IMR-90 (cell line): ENCODE results near the gene MAFF. TPM values are rescaled to one million over a fixed set of nuclear protein-coding genes. Genes with fewer than 3 reads are reported as not detected.

Source experiments
- ATAC-seq: fragments of 200-7000 bp; cut with Tn5 transposase; 2 replicates; pipeline ENCODE4 v1.9.1; 2020; ENCODE audit warnings: low read depth, mild to moderate bottlenecking, moderate library complexity
- BruUV-seq: library from RNA; stranded (reverse); fragments of 400-500 nt; replicated peaks from 2 replicates; lab custom pipeline; 2021; lab: Mats Ljungman, UMichigan
- CTCF ChIA-PET: fragments of 300-600 bp; formaldehyde crosslinking; extraction: SDS; loops from one replicate; lab custom pipeline; 2021; ENCODE audit warnings: antibody characterized with exemption; lab: Yijun Ruan, JAX
- POLR2A ChIA-PET: fragments of 300-600 bp; sonication (Branson Sonifier 250); formaldehyde crosslinking; loops from one replicate; lab custom pipeline; 2022; ENCODE audit warnings: antibody characterized with exemption; ENCODE audit not compliant: unreplicated experiment; lab: Charles Lee
- DNase-seq: peaks from one replicate; pipeline ENCODE4 v3.0.0; 2013
- H2AFZ ChIP-seq: replicated peaks from 2 replicates; pipeline ENCODE3; 2013; ENCODE audit warnings: low read length, mild to moderate bottlenecking; ENCODE audit not compliant: poor library complexity
- H2AK5ac ChIP-seq: 2 replicates; pipeline ENCODE4 v1.6.1; 2013; ENCODE audit warnings: low read depth, low read length, inconsistent platforms
- H2AK9ac ChIP-seq: replicated peaks from 2 replicates; pipeline ENCODE3; 2013; ENCODE audit warnings: mild to moderate bottlenecking, low read depth, low read length, moderate library complexity; ENCODE audit not compliant: poor library complexity
- H2BK120ac ChIP-seq: 2 replicates; pipeline ENCODE4 v1.6.1; 2013; ENCODE audit warnings: low read depth, low read length, inconsistent platforms
- H2BK15ac ChIP-seq: 3 replicates; pipeline ENCODE4 v1.6.1; 2013; ENCODE audit warnings: low read depth, low read length, inconsistent platforms
- H2BK20ac ChIP-seq: 2 replicates; pipeline ENCODE4 v1.6.1; 2013; ENCODE audit warnings: low read depth, mild to moderate bottlenecking, inconsistent platforms, low read length, moderate library complexity
- H2BK5ac ChIP-seq: 2 replicates; pipeline ENCODE4 v1.6.1; 2013; ENCODE audit warnings: mild to moderate bottlenecking, low read depth, low read length, inconsistent platforms; ENCODE audit not compliant: poor library complexity, severe bottlenecking
- H3K14ac ChIP-seq: replicated peaks from 2 replicates; pipeline ENCODE4 v1.6.1; 2013; ENCODE audit warnings: low read depth, low read length, inconsistent platforms
- H3K18ac ChIP-seq: 2 replicates; pipeline ENCODE4 v1.6.1; 2013; ENCODE audit warnings: low read depth, low read length, control low read depth
- H3K23ac ChIP-seq: 2 replicates; pipeline ENCODE4 v1.6.1; 2013; ENCODE audit warnings: low read depth, low read length, inconsistent platforms
- H3K27ac ChIP-seq: 2 replicates; pipeline ENCODE4 v1.5.1; 2013; ENCODE audit warnings: mild to moderate bottlenecking, control low read depth, low read length; ENCODE audit not compliant: insufficient read depth
- H3K27me3 ChIP-seq: 2 replicates; pipeline ENCODE4 v1.6.1; 2013; ENCODE audit warnings: low read length; ENCODE audit not compliant: control insufficient read depth, insufficient read depth
- H3K36me3 ChIP-seq: 2 replicates; pipeline ENCODE4 v1.6.1; 2013; ENCODE audit warnings: low read length, mixed read lengths; ENCODE audit not compliant: control insufficient read depth, insufficient read depth
- H3K4ac ChIP-seq: 2 replicates; pipeline ENCODE4 v1.6.1; 2013; ENCODE audit warnings: low read depth, low read length, inconsistent platforms
- H3K4me1 ChIP-seq: 2 replicates; pipeline ENCODE4 v1.6.1; 2013; ENCODE audit warnings: low read length, mixed read lengths; ENCODE audit not compliant: control insufficient read depth, insufficient read depth
- H3K4me2 ChIP-seq: 2 replicates; pipeline ENCODE4 v1.6.1; 2013; ENCODE audit warnings: low read depth, mild to moderate bottlenecking, control low read depth, low read length, moderate library complexity
- H3K4me3 ChIP-seq: 2 replicates; pipeline ENCODE4 v1.5.1; 2013; ENCODE audit warnings: low read depth, mild to moderate bottlenecking, control low read depth, low read length, moderate library complexity; ENCODE audit not compliant: insufficient read depth
- H3K56ac ChIP-seq: 2 replicates; pipeline ENCODE4 v1.6.1; 2013; ENCODE audit warnings: low read length, inconsistent platforms; ENCODE audit not compliant: insufficient read depth; ENCODE audit errors: extremely low read depth
- H3K79me1 ChIP-seq, 2 experiments: 2 replicates each; pipeline ENCODE4 v1.6.1; 2013; ENCODE audit warnings: low read length in 2 of 2, inconsistent platforms in 1 of 2, low read depth in 1 of 2
- H3K9ac ChIP-seq: 2 replicates; pipeline ENCODE4 v1.6.1; 2013; ENCODE audit warnings: low read depth, low read length, control low read depth
- H3K9me1 ChIP-seq: 2 replicates; pipeline ENCODE4 v1.6.1; 2013; ENCODE audit warnings: low read length, inconsistent platforms; ENCODE audit not compliant: insufficient read depth
- H3K9me3 ChIP-seq: 2 replicates; pipeline ENCODE4 v1.6.1; 2013; ENCODE audit warnings: low read length; ENCODE audit not compliant: control insufficient read depth, insufficient read depth
- H4K20me1 ChIP-seq: 2 replicates; pipeline ENCODE4 v1.6.1; 2013; ENCODE audit warnings: low read length, inconsistent platforms; ENCODE audit not compliant: insufficient read depth
- H4K5ac ChIP-seq: 2 replicates; pipeline ENCODE4 v1.6.1; 2013; ENCODE audit warnings: mild to moderate bottlenecking, low read depth, low read length, control low read depth
- H4K8ac ChIP-seq, 2 experiments: 2 replicates each; pipeline ENCODE4 v1.6.1; 2013; ENCODE audit warnings: low read depth in 2 of 2, low read length in 2 of 2, control low read depth in 1 of 2, inconsistent platforms in 1 of 2
- H4K91ac ChIP-seq: 2 replicates; pipeline ENCODE4 v1.6.1; 2013; ENCODE audit warnings: low read depth, low read length, inconsistent platforms; ENCODE audit not compliant: insufficient read depth
- BHLHE40 ChIP-seq: fragments of 150-350 bp; IDR thresholded peaks from 2 replicates; pipeline ENCODE4 v1.6.1; 2016; ENCODE audit warnings: mild to moderate bottlenecking, low read depth, low read length
- CTCF ChIP-seq: conservative IDR thresholded peaks from 2 replicates; pipeline ENCODE4 v1.5.1; 2012; ENCODE audit warnings: mild to moderate bottlenecking, low read depth, low read length, improper control_type of control experiment
- FOS ChIP-seq: fragments of 150-350 bp; IDR thresholded peaks from 2 replicates; pipeline ENCODE4 v1.6.1; 2016; ENCODE audit warnings: low read depth, low read length
- MAZ ChIP-seq: IDR thresholded peaks from 2 replicates; pipeline ENCODE4 v1.6.1; 2012; ENCODE audit warnings: low read depth, mild to moderate bottlenecking, low read length, improper control_type of control experiment, moderate library complexity, borderline replicate concordance
- RAD21 ChIP-seq: IDR thresholded peaks from 2 replicates; pipeline ENCODE4 v1.6.1; 2012; ENCODE audit warnings: low read length, improper control_type of control experiment
- RCOR1 ChIP-seq: IDR thresholded peaks from 2 replicates; pipeline ENCODE4 v1.6.1; 2012; ENCODE audit warnings: mild to moderate bottlenecking, low read length, improper control_type of control experiment; ENCODE audit not compliant: insufficient replicate concordance
- USF2 ChIP-seq: fragments of 150-350 bp; IDR thresholded peaks from 2 replicates; pipeline ENCODE4 v1.6.1; 2017; ENCODE audit warnings: mild to moderate bottlenecking, antibody characterized with exemption, low read length, low read depth
- WGBS, 2 experiments: methylation state at CpG; one replicate each; pipeline versions ENCODE4 v1.1.5 to v1.1.7; 2013; ENCODE audit warnings: missing lambda C conversion rate in 2 of 2; ENCODE audit not compliant: insufficient read length in 1 of 2; ENCODE audit errors: extremely low coverage in 2 of 2; 5-methylcytosine and 5-hydroxymethylcytosine counted together
- dilution Hi-C: fragments of 300-500 bp; cut with HindIII; formaldehyde crosslinking; loops from one replicate; pipeline ENCODE4 v1.14.3; 2018; ENCODE audit warnings: low sequenced_read_pairs; ENCODE audit not compliant: unreplicated experiment
- in situ Hi-C: fragments of 300-500 bp; cut with MboI; formaldehyde crosslinking; loops from 3 replicates; pipeline ENCODE4 v1.14.3; 2019; ENCODE audit warnings: low sequenced_read_pairs, inconsistent platforms, mixed read lengths
- intact Hi-C: fragments of 100-400 bp; cut with micrococcal nuclease; formaldehyde crosslinking; loops from 2 replicates; pipeline ENCODE4 v1.10.0; 2022
- polyA plus RNA-seq, 3 experiments: library from polyadenylated mRNA; depleted of rRNA; stranded (reverse); fragments of >200 nt; gene quantifications; 2 replicates each; pipeline ENCODE4 v1.2.3, GENCODE V29; 2012; ENCODE audit warnings: low replicate concordance in 1 of 3
- total RNA-seq: library from RNA; depleted of rRNA; stranded (reverse); fragments of >200 nt; gene quantifications from 2 replicates; pipeline ENCODE4 v1.2.3, GENCODE V29; 2012

MAFF gene
- total and polyA plus RNA-seq, 2 of the 4 experiments (the other 2 are of a cell fraction), result 18.3 to 25.9 TPM

- H3K27ac ChIP-seq, result no peak overlapping the region; the same call in 1 of the 2 replicates
Observed at GRCh38 chr22:38230108-38230825, 28.5 kb downstream of the MAFF start.

More at GRCh38 chr22:38230108-38230825, 28.5 kb downstream of the MAFF start:
- TF ChIP-seq CTCF (peak; percentile 34; the same call in 1 of the 2 replicates), FOS (no peak), MAZ (no peak), RCOR1 (no peak), USF2 (no peak), BHLHE40 (no peak), RAD21 (peak; percentile 32; the same call in 1 of the 2 replicates)
- Histone ChIP-seq H2AK5ac (peak overlapping the region; percentile 74), H3K4ac (peak overlapping the region; percentile 60), H3K18ac (no peak overlapping the region), H2BK5ac (no peak overlapping the region), H3K9me1 (peaks cover 23% of the 10 kb centered on the region), H3K36me3 (peaks cover 73% of the 10 kb centered on the region), H3K4me1 (peaks cover 18% of the 10 kb centered on the region), H2BK15ac (no peak overlapping the region), H4K8ac (peak overlapping the region in 1 of 2 experiments; percentile 40; a peak in 1 of 4 replicates), H2AFZ (no peak overlapping the region), H3K79me1 (peaks cover 24 to 81% of the 10 kb centered on the region in 2 experiments), H3K27me3 (no peaks in the 10 kb centered on the region), H4K91ac (no peak overlapping the region), H2BK20ac (peak overlapping the region; percentile 40), H3K4me3 (no peak overlapping the region), H4K20me1 (peaks cover 5% of the 10 kb centered on the region; the same call in 1 of the 2 replicates), H3K14ac (no peak overlapping the region), H3K56ac (no peak overlapping the region), H3K9me3 (no peaks in the 10 kb centered on the region), H3K23ac (no peak overlapping the region), H2AK9ac (no peak overlapping the region), H4K5ac (no peak overlapping the region), H3K4me2 (no peak overlapping the region), H3K9ac (no peak overlapping the region), H2BK120ac (0 out of 2 replicates have a peak overlapping the region, but pooled peaks have one; percentile 27)
- POLR2A ChIA-PET, result no interaction called here
- CTCF ChIA-PET, result no interaction called here
- in situ Hi-C loops, result no loop called here
- ATAC-seq, result no peak
- 89% methylated on average over 4 of the region's 15 CpGs; no CpG with 5 or more reads in 1 of the 2 experiments for WGBS, 2 experiments
- intact Hi-C loops, result no loop called here
- no peak for DNase-seq
- no TSS peak for BruUV-seq
- dilution Hi-C loops, result no loop called here
